Activated T-cell treated with anti-CD3 and anti-CD28 coated beads, Interleukin-2, amount 50 U/mL, for 24 hours (primary cell): ENCODE data around the gene MEP1B.
"Not testable (repeated sequence)": the region's sequence is repeated elsewhere in the genome, so short reads cannot be mapped to it uniquely, and the experiment has no call there.

ENCODE experiments used
- DNase-seq: peaks from one replicate; pipeline ENCODE4 v3.0.0-alpha.2; 2020
- H3K27ac Mint-ChIP-seq: 2 replicates; pipeline ENCODE4 v1.8.0; 2020; ENCODE audit warnings: mild to moderate bottlenecking, mixed read lengths
- H3K27me3 Mint-ChIP-seq: 2 replicates; pipeline ENCODE4 v1.8.0; 2020; ENCODE audit warnings: mixed read lengths
- H3K36me3 Mint-ChIP-seq: 2 replicates; pipeline ENCODE4 v1.8.0; 2020; ENCODE audit warnings: low read depth, mixed read lengths
- H3K4me1 Mint-ChIP-seq: 2 replicates; pipeline ENCODE4 v1.8.0; 2020; ENCODE audit warnings: low read depth, mixed read lengths
- H3K4me3 Mint-ChIP-seq: 2 replicates; pipeline ENCODE4 v1.8.0; 2020; ENCODE audit warnings: mild to moderate bottlenecking, moderate library complexity, mixed read lengths
- H3K9me3 Mint-ChIP-seq: 2 replicates; pipeline ENCODE4 v1.8.0; 2020; ENCODE audit warnings: mixed read lengths

Gene MEP1B

GRCh38 chr18:32190209-32190608 lies 370 bp downstream of the MEP1B start:
- no peak for DNase-seq
- no peak overlapping the region for H3K27ac Mint-ChIP-seq
- H3K27me3 Mint-ChIP-seq = peaks cover 18% of the 10 kb centered on the region
- H3K4me3 Mint-ChIP-seq = no peak overlapping the region
- no peaks in the 10 kb centered on the region for H3K36me3 Mint-ChIP-seq
- no peaks in the 10 kb centered on the region for H3K4me1 Mint-ChIP-seq
- H3K9me3 Mint-ChIP-seq = no peaks in the 10 kb centered on the region

- Mint-ChIP-seq H3K4me3 (no peak overlapping the region), H3K36me3 (no peaks in the 10 kb centered on the region), H3K27ac (no peak overlapping the region), H3K9me3 (no peaks in the 10 kb centered on the region), H3K27me3 (peaks cover 3% of the 10 kb centered on the region), H3K4me1 (no peaks in the 10 kb centered on the region)
- DNase-seq = no peak
Measured at GRCh38 chr18:32195881-32196815, 6.3 kb downstream of the MEP1B start.

DNA sequence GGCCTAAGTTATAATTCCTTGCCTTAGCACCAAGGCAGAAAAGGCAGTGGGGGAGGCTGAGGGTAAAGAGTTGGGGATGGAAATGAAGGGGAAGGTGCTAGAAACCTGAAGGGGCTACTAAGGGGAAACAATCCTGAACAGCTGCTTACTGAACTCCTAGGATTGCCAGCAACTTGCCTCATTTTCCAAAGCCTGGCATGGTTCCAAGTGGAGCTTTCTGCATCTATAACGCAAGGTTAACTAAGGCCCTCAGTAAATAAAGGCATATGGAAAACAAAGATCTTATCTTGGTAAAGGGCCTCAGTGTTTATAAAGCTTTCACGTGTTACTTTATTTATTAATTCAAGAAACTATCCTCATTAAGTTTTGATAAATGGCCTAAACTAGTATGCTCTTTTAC lies 10.9 kb downstream of the MEP1B start:
- H3K4me3 Mint-ChIP-seq = no peak overlapping the region
- H3K27me3 Mint-ChIP-seq = no peaks in the 10 kb centered on the region
- no peak overlapping the region for H3K27ac Mint-ChIP-seq
- no peaks in the 10 kb centered on the region for H3K36me3 Mint-ChIP-seq
- no peaks in the 10 kb centered on the region for H3K4me1 Mint-ChIP-seq
- no peaks in the 10 kb centered on the region for H3K9me3 Mint-ChIP-seq
- DNase-seq = no peak

DNA sequence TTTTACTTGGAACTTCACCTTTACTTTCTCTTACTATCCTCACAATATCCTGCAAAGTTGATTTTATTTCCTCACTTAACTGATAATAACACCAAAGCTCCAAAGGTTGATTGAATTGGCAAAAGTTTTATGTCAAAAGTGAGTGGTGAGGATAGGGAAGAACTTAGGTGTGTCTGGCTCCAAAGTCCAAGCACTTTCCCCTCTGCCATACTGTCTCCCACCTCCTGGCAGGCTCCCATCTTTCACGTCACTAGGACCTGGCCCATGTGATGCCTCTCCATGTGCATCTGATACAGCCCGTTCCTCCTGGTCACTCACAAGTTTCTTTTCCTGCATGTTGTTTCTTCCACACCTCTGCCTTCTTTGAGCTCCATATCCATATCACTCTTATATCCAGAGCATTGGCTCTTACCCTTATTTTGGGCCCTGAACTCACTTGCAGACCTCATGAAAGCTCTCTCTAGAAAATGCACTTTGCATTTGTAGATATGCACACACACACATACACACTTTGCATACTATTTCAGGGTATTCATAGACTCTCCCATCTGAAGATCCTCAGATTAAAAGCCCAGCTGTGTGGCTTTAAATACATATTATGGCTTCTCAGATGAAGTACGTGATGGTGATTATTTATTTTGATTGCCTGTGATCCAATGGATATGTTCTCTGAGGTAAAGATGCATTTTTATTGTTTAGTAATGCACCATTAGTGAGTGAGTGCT lies 12.3 kb downstream of the MEP1B start:
- DNase-seq = no peak
- no peaks in the 10 kb centered on the region for H3K27me3 Mint-ChIP-seq
- no peak overlapping the region for H3K27ac Mint-ChIP-seq
- no peaks in the 10 kb centered on the region for H3K36me3 Mint-ChIP-seq
- H3K4me1 Mint-ChIP-seq = no peaks in the 10 kb centered on the region
- H3K9me3 Mint-ChIP-seq = no peaks in the 10 kb centered on the region
- no peak overlapping the region for H3K4me3 Mint-ChIP-seq

GRCh38 chr18:32208023-32208422 lies 18.2 kb downstream of the MEP1B start:
- Mint-ChIP-seq H3K27ac (no peak overlapping the region), H3K9me3 (no peaks in the 10 kb centered on the region), H3K4me1 (no peaks in the 10 kb centered on the region), H3K36me3 (no peaks in the 10 kb centered on the region), H3K4me3 (no peak overlapping the region), H3K27me3 (no peaks in the 10 kb centered on the region)
- DNase-seq = no peak

- no peaks in the 10 kb centered on the region for H3K27me3 Mint-ChIP-seq
- no peaks in the 10 kb centered on the region for H3K36me3 Mint-ChIP-seq
- no peak overlapping the region for H3K4me3 Mint-ChIP-seq
- H3K27ac Mint-ChIP-seq = no peak overlapping the region
- H3K4me1 Mint-ChIP-seq = no peaks in the 10 kb centered on the region
- no peaks in the 10 kb centered on the region for H3K9me3 Mint-ChIP-seq
- no peak for DNase-seq
Measured at GRCh38 chr18:32208577-32208976, 18.7 kb downstream of the MEP1B start.

DNA sequence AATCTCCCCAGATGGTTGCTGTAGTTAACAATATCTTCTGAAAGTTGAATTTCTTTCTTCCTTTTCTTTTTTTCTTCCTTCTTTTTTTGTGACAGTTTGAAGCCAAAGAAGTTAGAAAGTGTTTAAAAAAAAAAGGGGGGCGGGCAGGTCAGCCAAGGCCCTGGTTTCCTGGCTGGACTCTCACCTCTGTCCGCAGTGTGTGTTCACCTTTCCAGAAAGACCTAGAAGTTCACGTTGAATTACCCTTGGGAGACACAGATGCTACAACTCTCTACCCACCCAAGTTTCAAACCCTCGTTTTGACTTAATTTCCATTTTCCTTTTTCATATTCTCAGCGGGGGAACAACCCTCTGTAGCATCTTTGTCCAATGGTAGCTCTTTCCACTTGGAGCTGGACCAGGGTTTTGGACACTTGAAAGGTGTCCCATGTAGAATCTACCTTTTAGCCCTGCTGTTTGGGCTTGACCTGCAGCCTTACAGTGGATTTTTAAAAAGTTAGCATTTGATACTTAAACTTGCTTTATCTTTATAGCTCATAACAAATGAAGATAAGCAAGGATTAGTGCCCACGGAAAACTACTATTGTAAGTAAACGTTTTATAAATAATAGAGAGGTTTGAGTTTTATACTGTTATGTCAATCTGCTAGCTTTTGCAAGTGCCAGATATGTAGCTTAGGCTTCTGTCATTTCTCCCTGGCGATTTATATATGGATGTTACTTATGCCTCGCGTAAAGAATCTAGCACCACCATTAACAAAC lies 20.0 kb downstream of the MEP1B start:
- H3K4me3 Mint-ChIP-seq = no peak overlapping the region
- H3K9me3 Mint-ChIP-seq = no peaks in the 10 kb centered on the region
- no peak overlapping the region for H3K27ac Mint-ChIP-seq
- H3K27me3 Mint-ChIP-seq = no peaks in the 10 kb centered on the region
- H3K4me1 Mint-ChIP-seq = no peaks in the 10 kb centered on the region
- H3K36me3 Mint-ChIP-seq = no peaks in the 10 kb centered on the region
- no peak for DNase-seq

DNA sequence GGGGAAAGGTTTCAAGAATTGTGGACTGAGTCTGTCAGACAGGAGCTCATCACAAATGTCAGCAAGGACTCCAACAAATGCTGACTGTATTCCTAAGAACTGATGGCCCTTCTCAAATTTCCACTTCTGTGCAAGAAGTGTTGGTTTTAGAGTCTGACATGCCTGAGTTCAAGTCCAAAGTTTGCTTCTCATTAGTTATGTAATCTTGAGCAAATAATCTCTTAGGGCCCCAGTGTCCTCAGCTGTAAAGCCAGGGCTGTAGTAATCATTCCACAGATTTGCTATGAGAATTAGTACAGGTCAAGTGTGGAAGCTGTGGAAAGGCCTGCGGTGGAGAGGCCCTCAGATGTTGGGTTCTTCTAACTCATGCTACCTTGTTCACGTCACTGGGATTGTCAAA lies 23.9 kb downstream of the MEP1B start:
- no peaks in the 10 kb centered on the region for H3K4me1 Mint-ChIP-seq
- no peaks in the 10 kb centered on the region for H3K9me3 Mint-ChIP-seq
- no peak overlapping the region for H3K4me3 Mint-ChIP-seq
- H3K36me3 Mint-ChIP-seq = no peaks in the 10 kb centered on the region
- no peak overlapping the region for H3K27ac Mint-ChIP-seq
- no peaks in the 10 kb centered on the region for H3K27me3 Mint-ChIP-seq
- no peak for DNase-seq

- H3K4me1 Mint-ChIP-seq = no peaks in the 10 kb centered on the region
- H3K27me3 Mint-ChIP-seq = no peaks in the 10 kb centered on the region
- no peak for DNase-seq
- no peaks in the 10 kb centered on the region for H3K9me3 Mint-ChIP-seq
- no peaks in the 10 kb centered on the region for H3K36me3 Mint-ChIP-seq
- no peak overlapping the region for H3K4me3 Mint-ChIP-seq
- H3K27ac Mint-ChIP-seq = no peak overlapping the region
Measured at GRCh38 chr18:32216390-32216789, 26.6 kb downstream of the MEP1B start.

GRCh38 chr18:32219431-32220018 lies 29.7 kb downstream of the MEP1B start:
- no peak overlapping the region for H3K4me3 Mint-ChIP-seq
- no peak for DNase-seq
- H3K4me1 Mint-ChIP-seq = no peaks in the 10 kb centered on the region
- no peaks in the 10 kb centered on the region for H3K36me3 Mint-ChIP-seq
- H3K27ac Mint-ChIP-seq = no peak overlapping the region
- no peaks in the 10 kb centered on the region for H3K9me3 Mint-ChIP-seq
- H3K27me3 Mint-ChIP-seq = no peaks in the 10 kb centered on the region

GRCh38 chr18:32233348-32233747 lies 43.5 kb downstream of the MEP1B start:
- not testable (repeated sequence) for DNase-seq, H3K4me1 Mint-ChIP-seq, H3K27ac Mint-ChIP-seq, H3K4me3 Mint-ChIP-seq, H3K9me3 Mint-ChIP-seq, H3K36me3 Mint-ChIP-seq
- peaks cover 19% of the 10 kb centered on the region for H3K27me3 Mint-ChIP-seq

DNA sequence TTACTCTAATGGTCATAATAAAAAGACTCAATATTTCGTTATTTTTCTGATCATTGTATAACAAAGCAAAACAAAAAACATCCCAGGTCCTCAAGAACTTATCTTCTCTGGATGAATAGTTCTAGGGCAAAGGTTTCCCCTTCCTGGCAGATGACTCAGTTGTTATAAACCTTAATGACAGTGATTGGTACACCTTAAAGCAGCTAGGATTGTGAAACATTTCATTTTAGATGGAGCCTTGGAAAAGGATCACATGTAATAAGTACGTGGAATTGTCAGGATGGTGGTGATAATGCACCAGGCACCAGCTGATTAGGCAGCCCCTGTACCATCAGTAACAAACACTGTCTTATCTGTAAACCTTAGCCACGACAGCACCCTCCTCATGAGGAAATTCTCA lies 47.2 kb downstream of the MEP1B start:
- Mint-ChIP-seq H3K27me3 (peaks cover 17% of the 10 kb centered on the region), H3K36me3 (no peaks in the 10 kb centered on the region), H3K27ac (no peak overlapping the region)

GRCh38 chr18:32238635-32239268 lies 48.9 kb downstream of the MEP1B start:
- Mint-ChIP-seq H3K27me3 (peaks cover 14% of the 10 kb centered on the region), H3K9me3 (peaks cover 3% of the 10 kb centered on the region)
- no peak for DNase-seq

More for the DNA sequence above, 47.2 kb downstream of the MEP1B start:
- Mint-ChIP-seq H3K4me3 (no peak overlapping the region), H3K4me1 (no peaks in the 10 kb centered on the region), H3K9me3 (peaks cover 3% of the 10 kb centered on the region)
- no peak for DNase-seq

DNA sequence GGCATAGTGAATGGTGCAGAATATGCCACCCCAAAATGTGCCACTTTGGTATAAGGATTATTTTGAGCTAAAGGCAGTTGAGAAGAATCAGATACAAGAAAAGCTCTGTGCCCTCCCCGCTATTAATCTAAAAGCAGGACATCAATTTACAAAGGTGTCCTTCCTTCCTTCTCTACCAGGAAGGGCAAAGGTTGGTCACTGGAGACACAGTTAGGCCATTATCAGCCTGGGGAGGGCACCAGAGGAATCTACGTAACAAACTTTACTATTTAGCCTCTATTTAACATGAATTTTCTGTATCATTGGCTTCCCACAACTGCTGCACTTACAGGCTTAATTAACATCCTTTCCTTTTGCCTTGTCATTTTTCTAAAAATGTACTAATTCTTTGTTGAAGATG lies 52.6 kb downstream of the MEP1B start:
- Mint-ChIP-seq H3K4me1 (no peaks in the 10 kb centered on the region), H3K36me3 (no peaks in the 10 kb centered on the region), H3K9me3 (no peaks in the 10 kb centered on the region), H3K4me3 (no peak overlapping the region), H3K27me3 (peaks cover 3% of the 10 kb centered on the region), H3K27ac (no peak overlapping the region)
- no peak for DNase-seq

More at GRCh38 chr18:32238635-32239268, 48.9 kb downstream of the MEP1B start:
- H3K4me1 Mint-ChIP-seq = no peaks in the 10 kb centered on the region
- no peaks in the 10 kb centered on the region for H3K36me3 Mint-ChIP-seq
- no peak overlapping the region for H3K27ac Mint-ChIP-seq
- no peak overlapping the region for H3K4me3 Mint-ChIP-seq
